AG08395 (cell line): ENCODE data around the gene NCK2.
A peak's percentile ranks its signal among the peaks of the same experiment; 100 is the strongest.

Experiments used
- DNase-seq: peaks from one replicate; pipeline ENCODE4 v3.0.0; 2012; ENCODE audit warnings: mixed read lengths, low spot score

NCK2 gene

DNA sequence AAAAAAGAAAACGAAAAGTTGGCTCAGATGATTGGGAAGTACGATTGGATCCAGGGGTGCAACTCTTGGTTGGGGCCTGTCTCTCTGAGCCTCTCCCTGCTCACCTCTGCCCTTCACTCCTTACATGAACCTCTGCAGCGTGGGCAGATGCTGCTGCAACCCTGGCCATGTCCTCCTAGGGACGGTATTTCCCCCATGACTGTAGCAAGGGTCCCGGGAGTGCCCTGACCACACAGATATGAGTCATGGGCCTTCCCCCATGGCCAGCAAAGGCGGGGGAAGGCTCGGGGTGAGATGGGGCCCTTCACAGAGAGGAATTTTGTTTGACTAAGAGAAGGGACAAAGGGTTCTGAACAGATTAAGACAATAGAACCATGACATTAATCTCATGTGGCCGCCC lies 129.0 kb downstream of the NCK2 start:
- DNase-seq: peak; percentile 67

DNA sequence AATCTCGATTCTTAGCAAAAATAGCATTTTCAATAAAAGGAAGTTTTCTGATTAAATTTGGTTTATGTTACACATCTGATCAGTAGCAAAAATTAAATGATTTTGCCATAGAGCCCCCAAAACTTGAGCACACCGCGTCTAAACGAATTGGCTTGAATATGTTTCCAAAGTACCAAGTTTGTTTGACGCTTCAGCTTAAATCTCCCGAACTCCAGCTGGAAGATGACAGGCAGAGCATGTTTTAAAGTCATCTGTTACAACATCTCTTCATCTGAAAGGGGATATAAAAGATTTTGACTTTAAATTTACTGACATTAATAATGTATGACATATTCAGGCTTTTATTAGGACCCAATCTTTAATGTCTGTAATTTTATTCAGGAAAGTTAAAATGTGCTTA lies 129.8 kb downstream of the NCK2 start:
- no peak for DNase-seq

DNA sequence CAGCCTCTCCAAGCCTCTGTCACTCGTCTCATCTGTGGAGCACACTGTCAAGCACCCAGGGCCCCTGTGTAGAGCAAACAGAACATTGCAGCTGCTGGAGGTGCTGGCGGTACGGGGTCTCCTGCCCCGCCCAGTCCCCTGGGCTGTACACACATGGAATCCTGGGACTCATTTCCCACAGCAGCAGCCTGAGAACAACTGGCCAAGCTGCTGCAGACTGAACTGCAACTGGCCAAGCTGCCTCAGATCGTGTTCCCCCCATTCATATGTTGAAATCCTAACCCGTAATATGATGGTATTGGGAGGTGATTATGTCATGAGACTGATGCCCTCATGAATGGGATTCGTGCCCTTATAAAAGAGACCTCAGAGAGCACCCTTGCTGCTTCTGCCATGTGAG lies 130.5 kb downstream of the NCK2 start:
- no peak for DNase-seq

DNA sequence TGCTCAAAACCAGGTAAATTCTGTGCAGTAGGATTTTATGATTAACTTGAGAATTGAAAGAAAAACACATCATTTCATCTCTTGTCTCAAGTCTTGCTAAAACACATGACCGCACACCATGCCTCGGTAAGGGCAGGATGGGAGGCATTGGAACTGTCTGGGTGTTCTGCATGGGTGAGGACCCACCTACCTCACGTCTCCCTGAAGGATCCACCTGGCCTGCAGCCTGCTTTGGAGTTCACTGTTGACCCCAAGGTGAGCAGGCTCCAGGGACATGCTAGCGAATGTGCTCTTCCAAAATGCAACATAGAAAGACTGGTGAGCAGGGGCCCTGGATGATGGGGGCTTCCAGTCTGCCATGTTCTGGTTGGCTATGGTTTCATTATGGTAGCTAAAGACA lies 131.5 kb downstream of the NCK2 start:
- no peak for DNase-seq

GRCh38 chr2:105877945-105878344 lies 133.2 kb downstream of the NCK2 start:
- DNase-seq: no peak

GRCh38 chr2:105879106-105879802 lies 134.5 kb downstream of the NCK2 start:
- DNase-seq: no peak

- DNase-seq: no peak
Measured at GRCh38 chr2:105879803-105880300, 135.1 kb downstream of the NCK2 start.

DNA sequence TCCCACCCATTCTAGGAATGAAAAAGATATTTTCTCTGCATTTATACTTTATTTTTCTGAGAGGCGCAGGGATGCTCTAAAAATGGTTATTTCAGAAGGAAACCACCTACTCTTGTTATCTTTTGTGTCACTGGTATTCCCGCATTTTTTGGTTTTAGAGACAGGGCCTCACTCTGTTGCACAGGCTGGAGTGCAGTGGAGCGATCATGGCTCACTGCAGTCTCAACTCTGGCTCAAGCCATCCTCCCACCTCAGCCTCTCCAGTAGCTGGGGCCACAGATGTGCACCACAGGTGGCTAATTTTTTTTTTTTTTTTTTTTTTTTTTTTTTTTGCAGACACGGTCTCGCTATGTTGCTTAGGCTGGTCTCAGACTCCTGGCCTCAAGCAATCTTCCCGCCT lies 135.9 kb downstream of the NCK2 start:
- DNase-seq: no peak

DNA sequence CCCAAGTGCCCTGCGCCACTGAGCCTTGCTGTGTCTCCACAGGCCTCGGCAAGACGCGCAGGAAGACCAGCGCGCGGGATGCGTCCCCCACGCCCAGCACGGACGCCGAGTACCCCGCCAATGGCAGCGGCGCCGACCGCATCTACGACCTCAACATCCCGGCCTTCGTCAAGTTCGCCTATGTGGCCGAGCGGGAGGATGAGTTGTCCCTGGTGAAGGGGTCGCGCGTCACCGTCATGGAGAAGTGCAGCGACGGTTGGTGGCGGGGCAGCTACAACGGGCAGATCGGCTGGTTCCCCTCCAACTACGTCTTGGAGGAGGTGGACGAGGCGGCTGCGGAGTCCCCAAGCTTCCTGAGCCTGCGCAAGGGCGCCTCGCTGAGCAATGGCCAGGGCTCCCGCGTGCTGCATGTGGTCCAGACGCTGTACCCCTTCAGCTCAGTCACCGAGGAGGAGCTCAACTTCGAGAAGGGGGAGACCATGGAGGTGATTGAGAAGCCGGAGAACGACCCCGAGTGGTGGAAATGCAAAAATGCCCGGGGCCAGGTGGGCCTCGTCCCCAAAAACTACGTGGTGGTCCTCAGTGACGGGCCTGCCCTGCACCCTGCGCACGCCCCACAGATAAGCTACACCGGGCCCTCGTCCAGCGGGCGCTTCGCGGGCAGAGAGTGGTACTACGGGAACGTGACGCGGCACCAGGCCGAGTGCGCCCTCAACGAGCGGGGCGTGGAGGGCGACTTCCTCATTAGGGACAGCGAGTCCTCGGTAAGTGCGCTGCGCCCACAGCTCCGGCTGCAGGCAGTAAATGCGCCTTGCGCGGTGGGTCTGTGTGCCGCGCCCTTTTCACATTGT lies 136.8 kb downstream of the NCK2 start:
- DNase-seq: no peak

DNA sequence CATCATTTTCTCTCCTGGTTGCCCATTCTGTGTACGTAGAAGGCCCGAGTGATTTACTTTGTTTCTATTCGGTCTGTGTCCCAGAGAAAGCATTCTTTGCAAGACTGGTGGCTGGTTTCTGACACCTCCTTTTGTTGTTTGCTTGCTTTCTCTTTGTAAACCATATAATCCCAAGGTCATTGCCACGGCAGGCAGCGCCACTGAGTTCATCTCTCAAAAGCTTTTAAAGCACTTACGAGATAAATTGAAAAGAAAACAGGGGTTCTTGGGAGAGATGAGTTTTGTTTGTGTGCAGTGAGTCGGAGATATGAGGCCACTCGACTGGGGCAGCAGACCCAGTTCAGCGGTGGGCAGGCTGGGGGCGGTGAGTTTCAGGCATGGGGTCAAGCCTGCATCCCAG lies 137.6 kb downstream of the NCK2 start:
- no peak for DNase-seq

DNA sequence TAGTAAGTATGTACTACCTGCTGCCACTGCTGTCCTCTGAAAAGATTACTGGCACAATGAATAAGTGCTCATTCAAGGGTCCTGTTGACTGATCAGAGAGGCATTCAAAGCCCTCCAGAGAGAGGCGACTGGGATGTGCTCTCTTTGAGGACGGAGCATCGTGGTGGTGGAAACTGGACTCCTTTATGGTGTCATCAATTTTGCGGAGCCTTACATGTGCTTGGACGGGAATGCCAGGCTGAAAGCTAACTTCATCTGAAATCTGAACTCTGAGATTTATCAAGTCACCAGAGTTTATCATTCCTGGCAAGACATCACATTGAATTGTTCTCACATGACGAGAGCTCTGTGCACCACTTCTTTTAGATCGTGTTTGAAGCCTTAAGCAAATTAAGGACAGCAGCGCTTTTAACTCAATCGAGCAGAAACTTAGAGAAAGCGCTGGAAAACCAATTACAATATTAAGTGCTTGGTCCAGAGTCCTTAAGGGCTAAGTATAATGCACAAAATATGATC lies 138.3 kb downstream of the NCK2 start:
- no peak for DNase-seq

DNA sequence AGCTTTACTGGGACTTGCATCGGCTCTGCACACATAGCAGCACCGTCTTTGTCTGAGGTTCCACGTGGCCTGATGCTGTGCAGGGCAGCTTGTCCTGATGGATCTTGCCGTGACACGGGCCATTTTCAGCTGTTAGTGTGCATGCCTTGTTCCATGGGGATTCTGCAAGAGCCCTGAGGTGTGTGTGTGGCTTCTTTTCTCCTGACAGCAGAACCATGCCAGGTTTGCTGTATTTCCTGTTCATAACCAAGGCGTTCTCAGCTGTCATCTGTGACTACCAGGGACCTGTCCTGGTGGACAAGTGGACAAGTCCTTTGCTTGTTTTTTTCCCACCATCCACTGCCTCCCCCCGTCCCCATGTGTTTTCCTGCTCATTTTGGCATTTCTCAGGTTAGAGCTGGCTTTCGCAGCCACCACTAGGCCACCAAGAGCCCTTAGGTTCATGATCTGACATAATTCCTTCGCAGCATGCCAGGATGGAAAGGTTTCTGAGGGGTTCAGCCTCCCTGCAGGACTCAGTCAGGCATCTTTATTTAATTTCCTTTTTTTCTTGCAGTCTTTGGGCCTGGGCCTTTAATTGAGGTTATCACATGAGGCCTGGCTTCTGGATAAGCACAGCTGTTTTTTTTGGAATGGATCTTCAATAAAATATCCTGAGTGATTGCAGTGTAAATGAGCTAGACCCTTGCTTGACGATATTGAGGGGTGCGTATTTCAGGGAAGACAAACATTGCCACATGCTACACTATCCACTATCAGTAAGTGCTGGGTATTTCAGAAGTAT lies 139.4 kb downstream of the NCK2 start:
- no peak for DNase-seq

GRCh38 chr2:105885456-105885855 lies 140.7 kb downstream of the NCK2 start:
- no peak for DNase-seq

GRCh38 chr2:105886029-105886454 lies 141.3 kb downstream of the NCK2 start:
- peak; percentile 67 for DNase-seq

GRCh38 chr2:105886687-105887086 lies 142.0 kb downstream of the NCK2 start:
- DNase-seq: no peak

DNA sequence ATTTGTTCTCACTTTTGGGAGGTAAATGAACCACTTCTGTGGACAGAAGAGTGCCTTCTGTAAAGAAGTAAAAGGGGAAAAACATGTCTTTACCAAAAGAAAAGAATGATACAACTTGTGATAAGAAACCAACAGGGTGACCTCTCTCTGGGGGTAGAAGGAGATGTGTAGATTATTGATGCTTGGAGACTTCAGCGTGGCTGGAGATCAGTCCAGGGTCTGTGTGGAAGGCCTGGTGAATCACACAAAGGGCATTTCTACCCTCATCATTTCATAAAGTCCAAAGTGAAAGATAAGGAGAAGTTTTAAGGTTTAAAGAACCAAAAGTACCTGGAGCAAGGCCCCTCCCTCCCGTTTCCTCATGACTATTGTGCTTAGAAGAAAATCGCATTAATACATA lies 142.5 kb downstream of the NCK2 start:
- DNase-seq: no peak

DNA sequence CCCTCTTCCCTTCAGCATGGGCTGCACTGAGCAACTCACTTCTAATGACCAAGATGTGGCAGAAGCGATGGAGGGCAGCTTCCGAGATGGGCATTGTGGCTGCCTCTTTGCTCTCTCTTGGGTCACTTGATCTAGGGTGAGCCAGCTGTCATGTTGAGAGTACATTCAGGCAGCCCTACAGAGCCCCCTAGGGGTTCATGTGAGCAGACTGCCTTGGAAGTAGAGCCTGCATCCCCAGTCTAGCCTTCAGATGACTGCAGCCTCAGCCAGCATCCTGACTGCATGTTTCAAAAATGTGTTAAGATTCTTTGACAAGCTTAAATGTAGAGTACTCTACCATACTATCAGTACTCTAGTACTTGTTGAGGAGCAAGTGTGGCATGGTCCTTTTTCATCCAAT lies 143.9 kb downstream of the NCK2 start:
- no peak for DNase-seq

- no peak for DNase-seq
Measured at GRCh38 chr2:105889046-105889445, 144.3 kb downstream of the NCK2 start.

GRCh38 chr2:105890111-105890510 lies 145.4 kb downstream of the NCK2 start:
- no peak for DNase-seq

- DNase-seq: no peak
Measured at GRCh38 chr2:105890856-105891255, 146.1 kb downstream of the NCK2 start.

- DNase-seq: peak; percentile 10
Measured at GRCh38 chr2:105893011-105893995, 148.6 kb downstream of the NCK2 start.
